Adrenal gland (tissue), 5 donors: Measurements from ENCODE around the gene CNTN2.

Source experiments
- CTCF ChIP-seq, 6 experiments: fragments of 450-650 bp in 4 of 6; fragments of 200-600 bp in 2 of 6; sonication (generic) in 1 of 6; IDR thresholded peaks; 1 replicate in 5 of 6; 2 replicates in 1 of 6; pipeline versions ENCODE4 v1.5.1 to v1.8.0; 2016 to 2021; ENCODE audit warnings: antibody characterized with exemption in 6 of 6, mild to moderate bottlenecking in 2 of 6, moderate library complexity in 1 of 6
- POLR2A ChIP-seq, 2 donors: fragments of 450-650 bp; IDR thresholded peaks; one replicate each; pipeline ENCODE4 v1.6.1; 2017; ENCODE audit warnings: antibody characterized with exemption in 2 of 2, mild to moderate bottlenecking in 2 of 2, moderate library complexity in 1 of 2
- donor health status: DM: no; HTN: no; CAD: no.

- TF ChIP-seq CTCF (IDR thresholded peaks at IDR 0.05) (no peak), POLR2A (IDR thresholded peaks at IDR 0.05) (no peak)
Measured at GRCh38 chr1:205068001-205068400, 25.0 kb downstream of the CNTN2 start.
